ENCODE data around the gene CETN2.
"Not testable (repeated sequence)": the region's sequence is repeated elsewhere in the genome, so short reads cannot be mapped to it uniquely, and the experiment has no call there.

The CETN2 gene

GRCh38 chrX:152831391-152831790 lies 834 bp upstream of the CETN2 start:
- no peak for DNase-seq

GRCh38 chrX:152824841-152825374 lies 5.6 kb downstream of the CETN2 start:
- no peak for DNase-seq

GRCh38 chrX:152823657-152824056 lies 6.9 kb downstream of the CETN2 start:
- no peak for DNase-seq

- DNase-seq = no peak
Observed at GRCh38 chrX:152822383-152823086, 8.0 kb downstream of the CETN2 start.

GRCh38 chrX:152821145-152821765 lies 9.3 kb downstream of the CETN2 start:
- no peak for DNase-seq

GRCh38 chrX:152819732-152820131 lies 10.8 kb downstream of the CETN2 start:
- DNase-seq = no peak

GRCh38 chrX:152819266-152819665 lies 11.3 kb downstream of the CETN2 start:
- DNase-seq = no peak

- no peak for DNase-seq
Observed at GRCh38 chrX:152818356-152818755, 12.2 kb downstream of the CETN2 start.

- no peak for DNase-seq
Observed at GRCh38 chrX:152817078-152817764, 13.3 kb downstream of the CETN2 start.

GRCh38 chrX:152814048-152814447 lies 16.5 kb downstream of the CETN2 start:
- no peak for DNase-seq

- no peak for DNase-seq
Observed at GRCh38 chrX:152813206-152813605, 17.4 kb downstream of the CETN2 start.

- DNase-seq = no peak
Observed at GRCh38 chrX:152810403-152810802, 20.2 kb downstream of the CETN2 start.

- DNase-seq = no peak
Observed at GRCh38 chrX:152806035-152806434, 24.5 kb downstream of the CETN2 start.

- no peak for DNase-seq
Observed at GRCh38 chrX:152798945-152799344, 31.6 kb downstream of the CETN2 start.

GRCh38 chrX:152787062-152787461 lies 43.5 kb downstream of the CETN2 start:
- not testable (repeated sequence) for DNase-seq
